IPS-18c (cell line): ENCODE results near the gene UBE3D.

Source experiments
- H3K4me3 ChIP-seq: 2 replicates; pipeline ENCODE4 v1.7.0; 2013; ENCODE audit warnings: low read depth, mild to moderate bottlenecking, low read length, moderate library complexity; ENCODE audit not compliant: insufficient read depth
- H3K9me3 ChIP-seq: one replicate; pipeline ENCODE4 v1.6.1; 2013; ENCODE audit warnings: mild to moderate bottlenecking, low read length, moderate library complexity; ENCODE audit not compliant: control insufficient read depth, insufficient read depth

UBE3D gene

GRCh38 chr6:83065511-83066192, at the start of gene UBE3D:
Gene UBE3D (minus strand): TSS chr6:83065841. CDS start chr6:83065718, 123 bp downstream.
- no peaks in the 10 kb centered on the region for H3K9me3 ChIP-seq

GRCh38 chr6:83114164-83114563, 48.5 kb upstream of the UBE3D start:
- no peaks in the 10 kb centered on the region for H3K9me3 ChIP-seq
- no peak overlapping the region for H3K4me3 ChIP-seq

More at GRCh38 chr6:83065511-83066192, at the start of gene UBE3D:
- peak within 1 kb of the TSS; percentile 81 for H3K4me3 ChIP-seq

- Histone ChIP-seq H3K4me3 (no peak overlapping the region), H3K9me3 (no peaks in the 10 kb centered on the region)
Measured at GRCh38 chr6:83113258-83113657, 47.6 kb upstream of the UBE3D start.

- no peak overlapping the region for H3K4me3 ChIP-seq
- H3K9me3 ChIP-seq = no peaks in the 10 kb centered on the region
Measured at GRCh38 chr6:83108378-83108777, 42.7 kb upstream of the UBE3D start.

- no peak overlapping the region for H3K4me3 ChIP-seq
- no peaks in the 10 kb centered on the region for H3K9me3 ChIP-seq
Measured at GRCh38 chr6:83098589-83098988, 32.9 kb upstream of the UBE3D start.

GRCh38 chr6:83097675-83098074, 32.0 kb upstream of the UBE3D start:
- H3K9me3 ChIP-seq = no peaks in the 10 kb centered on the region

GRCh38 chr6:83097204-83097603, 31.6 kb upstream of the UBE3D start:
- no peaks in the 10 kb centered on the region for H3K9me3 ChIP-seq
- no peak overlapping the region for H3K4me3 ChIP-seq

More at GRCh38 chr6:83097675-83098074, 32.0 kb upstream of the UBE3D start:
- no peak overlapping the region for H3K4me3 ChIP-seq

- H3K4me3 ChIP-seq = no peak overlapping the region
- no peaks in the 10 kb centered on the region for H3K9me3 ChIP-seq
Measured at GRCh38 chr6:83096791-83097190, 31.1 kb upstream of the UBE3D start.

- Histone ChIP-seq H3K9me3 (no peaks in the 10 kb centered on the region), H3K4me3 (no peak overlapping the region)
Measured at GRCh38 chr6:83092756-83093399, 27.2 kb upstream of the UBE3D start.

GRCh38 chr6:83086751-83087150, 21.1 kb upstream of the UBE3D start:
- no peak overlapping the region for H3K4me3 ChIP-seq

GRCh38 chr6:83083476-83083875, 17.8 kb upstream of the UBE3D start:
- no peaks in the 10 kb centered on the region for H3K9me3 ChIP-seq
- H3K4me3 ChIP-seq = no peak overlapping the region

More at GRCh38 chr6:83086751-83087150, 21.1 kb upstream of the UBE3D start:
- H3K9me3 ChIP-seq = no peaks in the 10 kb centered on the region

- Histone ChIP-seq H3K9me3 (no peaks in the 10 kb centered on the region), H3K4me3 (no peak overlapping the region)
Measured at GRCh38 chr6:83073615-83074014, 8.0 kb upstream of the UBE3D start.

- Histone ChIP-seq H3K4me3 (no peak overlapping the region), H3K9me3 (no peaks in the 10 kb centered on the region)
Measured at GRCh38 chr6:83072726-83073125, 7.1 kb upstream of the UBE3D start.

- H3K4me3 ChIP-seq = no peak overlapping the region
- H3K9me3 ChIP-seq = no peaks in the 10 kb centered on the region
Measured at GRCh38 chr6:83071707-83072106, 6.1 kb upstream of the UBE3D start.

GRCh38 chr6:83071023-83071422, 5.4 kb upstream of the UBE3D start:
- Histone ChIP-seq H3K9me3 (no peaks in the 10 kb centered on the region), H3K4me3 (no peak overlapping the region)

- H3K4me3 ChIP-seq = no peak overlapping the region
Measured at GRCh38 chr6:83069633-83070032, 4.0 kb upstream of the UBE3D start.

GRCh38 chr6:83068616-83069015, 3.0 kb upstream of the UBE3D start:
- Histone ChIP-seq H3K4me3 (peak overlapping the region; percentile 63), H3K9me3 (no peaks in the 10 kb centered on the region)

More at GRCh38 chr6:83069633-83070032, 4.0 kb upstream of the UBE3D start:
- no peaks in the 10 kb centered on the region for H3K9me3 ChIP-seq
